ENCODE results near the gene TTN.
"Not testable (repeated sequence)": the region's sequence is repeated elsewhere in the genome, so short reads cannot be mapped to it uniquely, and the experiment has no call there.

- not testable (repeated sequence) for TF ChIP-seq CTCF (IDR thresholded peaks at IDR 0.05; ENCODE audit: low read length); EZH2 (optimal IDR thresholded peaks at IDR 0.05; ENCODE audit: low read depth, low read length)
These were observed 281.8 kb downstream of the TTN start for GRCh38 chr2:178525460-178525859.
